Fibroblast of the aortic adventitia (primary cell): ENCODE results near the gene ABI3BP. TPM values are rescaled to one million over a fixed set of nuclear protein-coding genes. Genes with fewer than 3 reads are reported as not detected.

Source experiments
- DNase-seq: peaks from one replicate; pipeline ENCODE4 v3.0.0-alpha.2; 2010; ENCODE audit warnings: low read depth
- H3K4me3 ChIP-seq: 2 replicates; pipeline ENCODE4 v1.5.1; 2011; ENCODE audit warnings: low read depth, mild to moderate bottlenecking, control low read depth, low read length, moderate library complexity
- CTCF ChIP-seq: IDR thresholded peaks from 2 replicates; pipeline ENCODE4 v1.5.1; 2011; ENCODE audit warnings: mild to moderate bottlenecking, low read length, control low read depth, inconsistent platforms; ENCODE audit not compliant: insufficient read depth
- total RNA-seq: library from RNA; depleted of rRNA; stranded (reverse); fragments of >200 nt; gene quantifications from 2 replicates; pipeline ENCODE4 v1.2.3, GENCODE V29; 2012; ENCODE audit warnings: low replicate concordance

The ABI3BP gene
- total RNA-seq, 1 donor = 108 TPM

GRCh38 chr3:100709842-100710260 lies 283.4 kb downstream of the ABI3BP start:
- no peak for DNase-seq
- no peak for TF ChIP-seq CTCF
- peak overlapping the region; percentile 82 for H3K4me3 ChIP-seq

- peak within 1 kb of the TSS; percentile 82 for H3K4me3 ChIP-seq
- DNase-seq = peak; percentile 100
- no peak for TF ChIP-seq CTCF
Measured at GRCh38 chr3:100708989-100709841, 284.0 kb downstream of the ABI3BP start, which contains the start of gene TFG. TFG (plus strand) TSS chr3:100709494; CDS start chr3:100713686, 4,192 bp downstream.

- no peak for DNase-seq
- no peak for TF ChIP-seq CTCF
- peak overlapping the region; percentile 59 for H3K4me3 ChIP-seq
Measured at GRCh38 chr3:100708644-100708988, 284.6 kb downstream of the ABI3BP start.

GRCh38 chr3:100706365-100706764 lies 286.9 kb downstream of the ABI3BP start:
- DNase-seq = peak; percentile 68
- TF ChIP-seq CTCF = no peak
- no peak overlapping the region for H3K4me3 ChIP-seq

- H3K4me3 ChIP-seq = no peak overlapping the region
- DNase-seq = no peak
- TF ChIP-seq CTCF = no peak
Measured at GRCh38 chr3:100703865-100704264, 289.4 kb downstream of the ABI3BP start.

GRCh38 chr3:100702980-100703345 lies 290.3 kb downstream of the ABI3BP start:
- no peak overlapping the region for H3K4me3 ChIP-seq
- DNase-seq = no peak
- no peak for TF ChIP-seq CTCF
